HG02623 (cell line): ENCODE measurements around the gene FIGN.

ENCODE experiments used
- ATAC-seq: cut with Tn5 transposase; IDR thresholded peaks from one replicate; pipeline ENCODE4 v1.9.1; 2021; ENCODE audit warnings: moderate library complexity; ENCODE audit not compliant: unreplicated experiment

FIGN gene, protein sequence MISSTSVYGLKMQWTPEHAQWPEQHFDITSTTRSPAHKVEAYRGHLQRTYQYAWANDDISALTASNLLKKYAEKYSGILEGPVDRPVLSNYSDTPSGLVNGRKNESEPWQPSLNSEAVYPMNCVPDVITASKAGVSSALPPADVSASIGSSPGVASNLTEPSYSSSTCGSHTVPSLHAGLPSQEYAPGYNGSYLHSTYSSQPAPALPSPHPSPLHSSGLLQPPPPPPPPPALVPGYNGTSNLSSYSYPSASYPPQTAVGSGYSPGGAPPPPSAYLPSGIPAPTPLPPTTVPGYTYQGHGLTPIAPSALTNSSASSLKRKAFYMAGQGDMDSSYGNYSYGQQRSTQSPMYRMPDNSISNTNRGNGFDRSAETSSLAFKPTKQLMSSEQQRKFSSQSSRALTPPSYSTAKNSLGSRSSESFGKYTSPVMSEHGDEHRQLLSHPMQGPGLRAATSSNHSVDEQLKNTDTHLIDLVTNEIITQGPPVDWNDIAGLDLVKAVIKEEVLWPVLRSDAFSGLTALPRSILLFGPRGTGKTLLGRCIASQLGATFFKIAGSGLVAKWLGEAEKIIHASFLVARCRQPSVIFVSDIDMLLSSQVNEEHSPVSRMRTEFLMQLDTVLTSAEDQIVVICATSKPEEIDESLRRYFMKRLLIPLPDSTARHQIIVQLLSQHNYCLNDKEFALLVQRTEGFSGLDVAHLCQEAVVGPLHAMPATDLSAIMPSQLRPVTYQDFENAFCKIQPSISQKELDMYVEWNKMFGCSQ

DNA sequence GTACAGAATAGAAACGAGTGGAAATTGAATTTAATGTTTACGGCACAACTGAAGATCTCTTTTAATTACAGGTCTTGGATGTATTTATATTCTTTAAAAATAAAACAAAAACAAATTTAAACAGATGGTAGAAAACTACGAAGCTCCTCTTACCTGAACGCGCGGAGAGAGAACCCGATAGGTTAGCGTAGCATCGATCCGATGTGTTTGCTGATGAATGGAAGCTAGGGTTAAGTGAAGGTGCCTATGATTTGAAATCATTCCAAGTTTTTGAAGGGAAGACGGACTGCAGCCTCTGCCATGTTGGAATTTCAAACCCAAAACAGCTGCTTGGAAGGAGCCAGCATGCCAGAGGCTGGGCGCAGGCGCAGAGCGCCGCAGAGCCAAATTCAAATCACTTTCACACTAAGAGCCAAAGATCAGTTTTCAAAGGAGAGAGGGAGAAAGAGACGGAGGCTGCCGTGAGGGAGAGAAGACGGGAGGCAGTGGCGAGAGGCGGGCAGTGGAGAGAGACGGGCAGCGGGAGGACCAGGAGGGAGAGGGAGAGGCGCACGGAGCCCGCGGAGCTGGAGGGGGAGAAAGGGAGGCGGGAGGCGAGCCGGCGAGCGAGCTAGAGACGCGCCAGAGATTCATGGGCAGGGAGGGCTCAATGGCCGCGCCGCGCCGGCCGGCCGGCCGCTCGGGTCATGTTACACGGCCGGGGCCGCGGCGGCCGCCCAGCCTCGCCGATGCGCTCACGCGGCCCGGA, at the start of gene FIGN:
Gene FIGN (minus strand): TSS at position 324 of the 748 bp plus-strand sequence. CDS start 1,081 bp downstream, outside the sequence.
- ATAC-seq: no peak

DNA sequence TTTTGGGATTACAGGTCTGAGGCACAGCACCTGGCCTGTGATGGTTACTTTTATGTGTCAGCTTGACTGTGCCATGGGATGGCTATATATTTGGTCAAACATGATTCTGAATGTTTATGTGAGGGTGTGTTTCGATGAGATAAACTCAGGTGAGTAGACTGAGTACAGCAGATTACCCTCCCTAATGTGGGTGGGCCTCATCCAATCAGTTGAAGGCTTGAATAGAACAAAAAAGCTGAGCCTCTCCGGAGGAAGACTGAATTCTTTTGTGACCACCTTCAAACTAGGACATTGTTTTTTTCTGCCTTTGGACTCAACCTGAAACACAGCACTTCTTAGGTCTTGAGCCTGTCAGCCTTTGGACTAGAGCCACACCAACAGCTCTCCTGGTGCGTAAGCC, 49.4 kb upstream of the FIGN start:
- ATAC-seq: no peak

DNA sequence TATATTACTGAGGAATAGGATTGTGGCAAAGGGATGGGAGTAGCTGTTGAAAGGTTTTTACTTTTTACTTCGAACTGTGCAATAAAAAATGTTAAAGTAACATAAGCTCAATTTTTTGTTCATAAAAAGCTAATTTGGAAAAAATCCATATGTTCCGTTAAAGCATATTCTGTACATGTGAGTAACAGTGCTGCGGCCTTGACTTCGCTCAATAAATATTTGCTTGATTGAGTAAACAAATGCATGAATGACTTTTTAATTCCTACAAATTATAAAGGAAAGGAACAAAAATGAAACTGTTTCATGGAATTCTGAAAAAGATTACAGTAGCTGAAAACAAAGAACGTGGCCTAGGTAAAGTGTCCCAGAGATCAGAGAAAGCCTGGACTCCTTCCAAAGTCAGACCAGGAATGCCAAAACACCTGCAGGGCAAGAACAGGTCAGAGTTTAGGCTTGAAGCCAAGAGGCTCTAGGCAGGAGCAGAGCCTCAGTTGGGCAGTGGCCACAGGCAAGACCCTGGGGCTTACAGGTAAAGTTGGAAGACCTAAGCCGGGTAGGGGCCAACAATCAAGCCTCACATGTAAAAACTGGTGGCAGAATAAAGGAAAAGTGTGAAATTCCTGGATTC, 44.3 kb upstream of the FIGN start:
- ATAC-seq: no peak

DNA sequence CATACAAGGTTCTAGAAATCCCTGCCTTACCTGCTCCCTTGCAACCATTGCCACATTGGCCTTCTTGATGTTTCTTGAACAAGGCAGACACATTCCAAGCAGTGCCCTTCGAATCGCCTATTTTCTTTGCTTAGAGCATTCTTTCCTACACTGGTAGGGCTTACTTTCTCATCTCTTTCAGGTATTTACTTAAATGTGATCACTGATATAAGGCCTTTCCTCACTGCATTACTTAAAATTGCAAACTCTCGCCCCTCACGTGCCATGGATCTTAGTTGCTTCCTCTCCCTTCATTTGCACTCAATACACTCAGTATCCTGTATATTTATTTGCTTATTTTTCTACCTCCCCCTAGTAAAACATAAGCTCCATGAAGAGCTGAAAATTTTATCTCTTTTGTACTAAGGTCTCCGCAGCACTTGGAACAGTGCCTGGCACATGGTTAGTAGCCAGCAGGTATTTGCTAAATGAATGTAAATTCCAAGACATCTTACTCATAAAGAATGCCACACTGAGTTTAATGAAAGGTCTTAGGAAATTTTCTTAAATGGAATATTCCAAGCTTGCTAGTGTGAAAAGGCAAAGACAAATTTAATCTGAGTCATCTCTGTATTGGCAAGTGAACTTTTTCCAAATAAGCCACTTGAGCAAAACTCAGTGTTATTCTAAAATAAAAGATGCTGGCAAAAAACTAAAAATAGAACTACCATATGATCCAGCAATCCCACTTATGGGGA, 42.4 kb upstream of the FIGN start:
- no peak for ATAC-seq

DNA sequence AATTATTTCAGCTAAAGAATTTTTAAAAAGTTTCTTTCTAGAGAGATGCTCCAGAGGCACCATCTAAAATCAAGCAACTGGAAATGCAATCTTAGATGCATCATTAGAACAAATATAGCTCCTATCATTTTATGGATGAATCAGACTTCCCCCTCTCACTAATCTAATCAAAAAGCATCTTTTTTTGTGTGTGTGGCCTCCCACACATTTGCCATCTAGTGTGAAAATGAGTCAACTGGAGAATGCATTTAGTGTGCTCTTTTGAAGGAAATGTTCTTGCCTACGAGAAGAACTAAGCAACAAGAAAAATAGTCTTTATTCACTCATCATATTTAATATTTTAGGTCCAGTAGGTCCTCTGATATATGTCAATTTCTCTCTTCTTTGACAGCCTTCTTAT, 39.5 kb upstream of the FIGN start:
- no peak for ATAC-seq

DNA sequence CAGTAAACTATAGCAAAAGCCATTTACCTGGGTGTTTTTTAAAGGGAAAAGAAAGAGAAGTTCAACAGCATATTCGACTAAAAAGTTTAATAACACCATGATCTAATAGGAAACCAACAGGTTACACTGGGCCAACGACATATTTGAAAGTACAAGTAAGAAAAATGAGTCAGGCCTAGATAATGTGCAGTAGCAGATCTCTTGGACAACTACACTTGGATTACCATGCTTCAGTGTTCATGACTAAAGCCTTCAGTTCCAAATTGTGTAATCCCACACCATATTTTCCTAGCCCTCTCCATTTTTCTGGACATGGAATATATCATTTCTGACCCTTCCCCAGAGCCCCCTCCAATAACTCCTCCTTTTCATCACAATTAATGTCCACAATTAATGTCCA, 39.1 kb upstream of the FIGN start:
- ATAC-seq: no peak

DNA sequence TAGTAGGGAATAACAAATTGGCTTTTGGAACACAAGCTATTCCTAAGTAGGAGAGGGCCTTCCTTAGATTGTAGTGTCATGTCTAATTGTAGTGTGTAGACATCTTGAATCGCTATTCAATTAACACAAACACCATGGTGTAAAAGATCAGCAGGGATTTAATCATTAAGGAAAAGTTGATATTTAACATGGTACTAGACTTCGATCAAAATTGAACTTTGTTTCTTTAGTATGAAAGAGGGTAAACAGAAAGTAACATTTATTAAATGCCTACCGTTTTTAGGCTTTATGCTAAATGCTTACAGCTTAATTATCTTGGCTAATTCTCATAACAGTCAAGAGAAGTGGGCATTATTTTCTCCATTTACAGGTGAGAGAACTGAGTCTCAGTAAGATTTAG, 37.5 kb upstream of the FIGN start:
- no peak for ATAC-seq

DNA sequence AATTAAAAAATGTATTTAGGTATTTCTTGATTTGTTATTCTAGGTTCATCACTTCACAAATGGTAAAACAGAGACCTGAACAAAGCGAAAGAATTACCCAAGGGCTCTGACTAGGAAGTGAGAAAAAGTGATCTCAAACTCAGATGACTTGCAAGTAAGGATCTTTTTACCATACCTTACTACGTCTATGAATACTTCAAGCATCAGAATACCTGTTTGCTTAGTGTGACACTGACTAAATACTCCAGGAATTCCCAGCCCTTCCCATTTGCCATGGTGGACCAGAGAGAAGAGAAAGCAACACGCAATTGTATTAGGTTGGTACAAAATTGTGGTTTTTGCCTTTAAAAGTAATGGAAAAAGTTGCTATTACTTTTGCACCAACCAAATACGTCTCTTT, 35.8 kb upstream of the FIGN start:
- no peak for ATAC-seq

DNA sequence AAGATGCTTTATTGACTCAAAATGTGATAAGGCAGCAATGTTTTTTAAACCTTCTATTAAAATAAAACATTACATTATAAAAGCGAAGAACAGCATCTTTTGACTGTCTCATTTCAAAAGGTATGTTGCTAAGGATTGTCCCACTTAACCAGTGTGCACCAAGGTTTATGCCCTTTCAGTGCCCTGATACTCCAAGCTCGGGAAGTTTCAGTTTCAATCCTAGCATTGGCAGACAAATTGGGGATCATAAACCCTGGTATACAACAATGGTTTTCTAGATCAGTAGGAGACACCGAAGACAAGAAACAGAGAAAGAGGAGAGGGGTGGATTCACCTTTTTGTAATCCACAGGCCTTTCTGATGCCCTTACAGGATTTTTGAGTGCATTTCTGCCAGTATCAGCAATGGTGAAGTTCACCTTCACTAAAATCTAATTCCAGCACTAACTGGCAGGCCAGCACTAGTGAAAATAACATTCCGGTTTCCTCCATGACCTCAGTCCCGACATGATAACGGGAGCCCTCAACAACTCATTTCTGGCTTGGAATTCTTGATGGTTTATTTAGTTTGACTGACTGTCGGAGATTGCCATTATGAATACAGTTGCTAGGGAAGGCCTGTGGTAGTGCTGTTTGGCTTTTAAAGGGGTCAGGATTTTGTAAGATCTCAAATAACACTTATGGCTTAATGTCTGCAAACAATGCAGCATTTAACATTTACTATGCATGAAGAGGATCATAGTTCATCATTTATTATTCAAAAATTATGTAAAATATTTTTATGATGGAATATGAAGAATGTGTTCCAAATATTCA, 33.3 kb upstream of the FIGN start:
- ATAC-seq: no peak

DNA sequence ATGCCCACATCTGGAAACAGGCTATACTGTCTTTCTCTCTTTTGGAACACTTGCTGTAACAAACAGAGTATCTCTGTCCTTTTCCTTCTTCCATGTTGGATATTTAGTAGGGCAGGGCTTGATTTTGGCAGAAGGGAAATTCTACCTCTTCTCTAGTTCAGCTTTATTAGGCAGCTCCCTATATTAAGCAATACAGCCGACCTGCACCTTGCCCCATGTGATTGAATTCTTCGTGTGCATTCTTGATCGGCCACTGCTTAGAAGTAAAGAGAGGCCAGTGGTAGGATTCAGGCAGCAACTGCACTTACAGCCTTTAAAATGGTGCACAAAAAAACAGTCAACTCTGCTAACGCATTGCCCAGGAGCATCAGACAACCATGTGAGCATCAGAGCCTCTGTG, 31.3 kb upstream of the FIGN start:
- no peak for ATAC-seq

DNA sequence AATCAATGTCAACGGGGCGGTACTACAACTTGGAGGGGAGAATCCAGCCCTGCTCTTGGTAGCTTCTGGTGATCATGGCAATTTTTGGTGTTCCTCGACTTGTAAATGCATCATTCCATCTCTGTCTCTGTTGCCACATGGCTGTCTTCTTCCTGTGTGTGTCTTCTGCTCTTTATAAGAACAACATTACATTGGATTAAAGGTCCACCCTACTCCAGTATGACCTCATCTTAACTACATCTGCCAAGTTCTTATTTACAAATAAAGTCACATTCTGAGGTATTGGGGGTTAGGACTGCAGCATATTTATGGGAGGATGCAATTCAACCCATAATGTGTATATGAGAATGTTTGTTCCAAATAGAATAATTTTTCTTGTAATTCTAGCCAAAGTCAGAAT, 28.8 kb upstream of the FIGN start:
- ATAC-seq: no peak

DNA sequence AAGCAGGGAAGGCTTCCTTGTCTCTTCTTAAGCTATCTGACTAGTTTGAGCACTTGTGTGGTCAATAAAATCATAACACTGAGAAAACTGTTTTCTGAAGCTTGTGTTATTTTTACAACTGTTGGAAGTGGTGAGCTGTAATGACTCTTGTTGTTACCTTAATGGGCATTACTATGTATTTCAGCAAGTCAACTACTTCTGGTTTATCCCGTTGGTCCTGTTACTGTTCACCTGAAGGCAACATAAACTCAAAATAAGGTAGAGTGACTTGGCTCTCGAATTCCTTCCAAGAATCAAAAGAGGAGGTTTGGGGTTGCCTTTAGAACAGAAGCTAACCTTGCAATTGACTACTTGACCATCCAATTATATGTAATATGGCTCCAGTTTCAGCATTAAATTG, 23.2 kb upstream of the FIGN start:
- ATAC-seq: no peak

DNA sequence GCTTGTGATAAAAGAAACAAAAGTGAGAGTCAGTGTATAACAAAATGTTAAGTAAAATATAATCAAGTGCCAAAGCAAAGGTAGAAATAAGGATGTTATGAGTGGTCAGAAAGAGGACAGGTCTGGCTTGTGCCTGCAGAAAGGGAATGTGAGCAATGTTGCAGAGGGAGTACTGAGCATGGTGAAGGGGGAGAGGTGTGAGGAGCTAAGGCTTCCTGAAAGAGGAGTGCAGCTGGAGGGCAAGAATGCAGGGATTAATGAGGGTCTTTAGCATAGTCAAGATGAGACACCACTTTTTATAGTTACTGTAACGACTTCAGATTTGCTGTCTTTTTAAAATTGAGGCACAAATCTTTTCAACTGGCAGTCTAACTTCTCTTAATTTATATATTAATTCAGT, 22.0 kb upstream of the FIGN start:
- no peak for ATAC-seq

DNA sequence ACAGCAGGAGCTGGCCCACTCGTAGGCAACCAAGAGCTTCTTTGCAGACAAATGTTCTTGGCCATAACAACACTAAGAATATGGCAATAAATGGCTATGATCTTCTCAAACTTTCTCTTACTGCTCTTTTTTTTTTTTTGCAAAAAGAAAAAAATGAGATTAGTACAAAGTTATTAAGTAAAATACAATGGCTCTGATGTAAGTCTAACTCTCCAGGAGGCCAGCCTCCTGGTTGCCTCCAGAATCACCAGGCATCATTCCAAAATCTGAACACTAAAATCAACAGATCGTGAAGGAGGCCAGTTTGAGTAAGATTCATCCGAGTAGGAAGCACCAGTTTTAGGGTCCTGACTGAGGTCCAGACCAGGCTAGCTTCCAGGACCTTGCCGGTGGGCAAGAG, 20.8 kb upstream of the FIGN start:
- no peak for ATAC-seq

DNA sequence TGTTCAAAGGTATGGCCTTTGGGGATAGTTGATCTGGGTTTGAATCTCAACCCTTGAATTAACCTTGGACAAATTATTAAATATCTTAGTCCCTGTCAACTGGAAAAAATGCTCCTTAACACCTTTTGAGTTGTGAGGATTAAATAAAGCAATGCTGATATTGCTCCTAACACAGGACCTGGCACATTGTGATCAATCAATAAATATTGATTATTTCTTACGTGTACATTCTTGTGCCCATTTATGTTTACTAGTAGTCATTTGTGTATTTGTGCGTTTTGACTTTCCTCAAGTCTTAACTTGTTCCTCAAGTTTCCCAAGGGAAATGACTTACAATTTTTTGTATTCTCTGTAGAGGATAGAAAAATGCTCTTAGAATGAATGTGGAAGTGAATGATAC, 19.6 kb upstream of the FIGN start:
- no peak for ATAC-seq

DNA sequence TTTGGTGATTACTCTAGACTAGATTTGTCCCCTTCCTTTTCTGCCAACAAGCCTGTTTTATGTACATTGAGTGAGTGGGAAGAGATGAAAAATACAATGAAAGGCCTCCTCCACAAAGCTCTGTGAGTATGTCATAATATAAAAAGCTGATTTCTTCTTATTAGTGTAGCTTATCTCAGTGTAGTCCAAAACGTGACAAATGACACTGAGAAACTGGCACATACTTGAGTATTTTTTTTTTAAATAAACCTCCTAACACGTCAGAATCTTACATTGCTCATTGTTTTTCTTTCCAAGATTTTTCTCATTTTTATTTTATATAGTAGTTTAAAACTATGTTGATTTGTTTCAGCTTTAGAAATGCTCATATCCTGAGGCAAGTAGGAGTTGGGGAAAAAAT, 17.9 kb upstream of the FIGN start:
- ATAC-seq: no peak

DNA sequence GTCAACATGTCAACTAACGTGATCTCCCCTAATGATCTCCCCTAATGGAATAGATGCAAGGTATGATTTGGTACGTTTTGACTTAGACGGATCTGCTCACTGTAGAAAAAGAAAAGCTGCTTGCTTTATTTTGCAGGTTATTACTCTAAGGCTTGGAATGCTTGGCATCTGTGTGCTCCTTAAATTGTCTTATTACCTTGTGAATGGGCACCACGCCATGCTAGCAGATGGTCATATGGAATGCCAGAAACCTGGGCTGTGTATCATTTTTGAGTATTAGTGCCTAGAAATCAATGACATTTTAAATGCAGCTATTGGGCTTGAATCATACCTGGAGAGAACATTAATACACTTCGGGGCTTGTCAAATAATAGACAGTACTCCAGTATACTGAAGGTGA, 16.5 kb upstream of the FIGN start:
- ATAC-seq: no peak

DNA sequence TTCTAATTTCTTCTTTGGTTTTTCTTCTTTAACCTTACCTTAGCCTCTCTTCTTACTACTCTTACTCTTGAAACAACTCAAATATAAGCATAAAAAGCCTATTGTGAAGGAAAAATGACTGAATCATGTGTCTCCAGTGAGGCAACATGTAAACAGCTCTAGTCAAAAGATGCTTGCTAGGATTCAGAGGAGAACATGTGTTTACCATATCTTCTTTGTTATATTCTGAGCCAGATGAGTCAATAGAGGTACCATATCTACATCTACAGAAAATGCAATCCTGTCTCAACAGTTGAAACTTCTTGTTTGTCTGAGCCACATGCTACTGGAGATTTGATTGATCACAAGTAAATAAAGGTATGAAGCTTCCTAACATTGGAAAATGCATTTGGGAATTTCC, 15.9 kb upstream of the FIGN start:
- no peak for ATAC-seq

DNA sequence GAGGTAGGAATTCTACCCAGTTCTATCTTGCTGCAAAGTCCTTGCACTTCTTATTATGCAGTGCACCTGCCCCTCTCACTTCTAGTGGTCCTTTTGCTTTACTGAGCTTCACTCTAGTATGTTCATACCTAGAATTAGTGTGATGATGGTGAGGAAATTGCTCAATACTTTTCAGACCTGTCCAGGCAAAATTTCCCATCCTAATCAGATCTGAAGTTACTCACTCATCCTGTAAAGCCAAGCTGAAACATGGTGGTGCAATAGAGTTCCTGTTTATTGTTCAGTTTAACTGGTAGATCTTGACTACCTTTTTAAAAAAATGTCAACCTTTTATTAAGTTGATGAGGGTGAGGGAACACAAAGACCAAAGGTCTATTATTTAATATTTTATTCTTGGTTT, 12.6 kb upstream of the FIGN start:
- no peak for ATAC-seq

DNA sequence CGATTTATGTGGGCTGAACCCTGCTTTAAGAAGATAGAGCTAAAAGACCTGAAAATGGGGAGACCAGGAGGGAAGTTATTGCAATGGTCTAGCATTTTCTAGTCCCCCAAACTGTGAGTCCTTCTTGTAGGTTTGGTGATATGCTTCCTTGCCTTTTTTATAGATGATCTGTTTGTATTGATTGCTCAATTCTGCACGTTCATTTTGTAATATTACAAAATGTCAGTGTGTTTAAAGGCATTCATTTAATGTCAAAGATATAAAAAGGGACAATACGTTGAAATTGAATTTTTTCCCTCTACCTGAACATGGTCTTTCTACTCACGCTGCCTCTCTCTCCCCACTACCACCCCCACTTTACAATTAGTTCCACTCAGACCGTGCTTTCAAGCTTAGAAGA, 5.6 kb upstream of the FIGN start:
- no peak for ATAC-seq
